Common myeloid progenitor, CD34-positive (primary cell): ENCODE data around the gene CCDC187.

Experiments
- CTCF ChIA-PET: fragments of 350-600 bp; sonication (Branson Sonifier 250); formaldehyde crosslinking; loops from one replicate; lab custom pipeline; 2021; ENCODE audit warnings: antibody characterized with exemption; lab: Charles Lee
- POLR2A ChIA-PET: fragments of 350-600 bp; sonication (Branson Sonifier 250); formaldehyde crosslinking; loops from one replicate; lab custom pipeline; 2021; ENCODE audit warnings: antibody characterized with exemption; lab: Charles Lee
- DNase-seq, 3 donors: peaks; one replicate each; pipeline versions ENCODE4 v3.0.0 to v3.0.0-alpha.2; 2013
- H3K27ac ChIP-seq, 2 experiments: 1 replicate in 1 of 2; 2 replicates in 1 of 2; pipeline ENCODE4 v1.7.0; 2013; ENCODE audit warnings: inconsistent platforms in 2 of 2, low read length in 2 of 2, mild to moderate bottlenecking in 2 of 2, low read depth in 1 of 2, moderate library complexity in 1 of 2; ENCODE audit not compliant: severe bottlenecking in 2 of 2, insufficient read depth in 1 of 2, poor library complexity in 1 of 2
- H3K27me3 ChIP-seq, 5 experiments: replicated peaks in 2 of 5; 1 replicate in 3 of 5; 2 replicates in 2 of 5; pipeline versions ENCODE4 v1.6.1 to v1.7.0; 2013; ENCODE audit warnings: low read length in 4 of 5, mild to moderate bottlenecking in 2 of 5, moderate library complexity in 2 of 5, inconsistent platforms in 1 of 5; ENCODE audit not compliant: insufficient read depth in 5 of 5, control insufficient read depth in 4 of 5
- H3K36me3 ChIP-seq, 4 experiments: 1 replicate in 2 of 4; 2 replicates in 2 of 4; pipeline versions ENCODE4 v1.6.1 to v1.7.0; 2013; ENCODE audit warnings: low read length in 3 of 4, control low read depth in 1 of 4, mild to moderate bottlenecking in 1 of 4; ENCODE audit not compliant: control insufficient read depth in 4 of 4, insufficient read depth in 4 of 4
- H3K4me1 ChIP-seq, 4 experiments: 1 replicate in 3 of 4; 2 replicates in 1 of 4; pipeline versions ENCODE4 v1.6.1 to v1.7.1; 2013; ENCODE audit warnings: low read length in 3 of 4, mild to moderate bottlenecking in 3 of 4, control low read depth in 1 of 4, inconsistent platforms in 1 of 4, moderate library complexity in 1 of 4; ENCODE audit not compliant: control insufficient read depth in 4 of 4, insufficient read depth in 4 of 4; ENCODE audit errors: control extremely low read depth in 1 of 4
- H3K4me3 ChIP-seq, 7 experiments: 1 replicate in 4 of 7; 2 replicates in 3 of 7; pipeline versions ENCODE4 v1.5.1 to v1.7.0; 2013; ENCODE audit warnings: mild to moderate bottlenecking in 7 of 7, low read length in 6 of 7, moderate library complexity in 6 of 7, inconsistent platforms in 2 of 7, low read depth in 2 of 7, control low read depth in 1 of 7; ENCODE audit not compliant: insufficient read depth in 4 of 7, control insufficient read depth in 1 of 7; ENCODE audit errors: extremely low read depth in 1 of 7
- H3K9me3 ChIP-seq, 5 experiments: 1 replicate in 4 of 5; 2 replicates in 1 of 5; pipeline versions ENCODE4 v1.6.1 to v1.7.1; 2013; ENCODE audit warnings: low read length in 4 of 5, mild to moderate bottlenecking in 2 of 5, inconsistent platforms in 1 of 5, low read depth in 1 of 5, moderate library complexity in 1 of 5; ENCODE audit not compliant: control insufficient read depth in 4 of 5, insufficient read depth in 2 of 5; ENCODE audit errors: control extremely low read depth in 1 of 5
- WGBS: methylation state at CpG from one replicate; pipeline ENCODE4 v1.1.5; 2013; ENCODE audit not compliant: insufficient coverage; 5-methylcytosine and 5-hydroxymethylcytosine counted together

The CCDC187 gene

GRCh38 chr9:136339173-136339957 lies 35.5 kb upstream of the CCDC187 start:
- Histone ChIP-seq H3K27me3 (no peaks in the 10 kb centered on the region), H3K36me3 (peaks cover 5 to 76% (median 42%) of the 10 kb centered on the region in 4 experiments), H3K4me1 (peaks cover 0 to 12% (median 8%) of the 10 kb centered on the region in 4 experiments), H3K9me3 (no peaks in the 10 kb centered on the region), H3K27ac (no peak overlapping the region), H3K4me3 (no peak overlapping the region)
- CTCF ChIA-PET, result interaction anchor here (1.1 to 1.9 kb wide), 5 partner anchors 11 to 27 kb away, joined by 4 to 9 read pairs (median 6); partner anchors contain the start of gene DNLZ
- POLR2A ChIA-PET, result no interaction called here
- peak; percentile 27 to 63 (median 53) for DNase-seq
- 84% methylated on average over 20 of the region's 32 CpGs for WGBS

GRCh38 chr9:136338511-136338910 lies 34.6 kb upstream of the CCDC187 start:
- Histone ChIP-seq H3K27me3 (no peaks in the 10 kb centered on the region), H3K36me3 (peaks cover 5 to 77% (median 43%) of the 10 kb centered on the region in 4 experiments), H3K4me3 (no peak overlapping the region), H3K4me1 (peaks cover 0 to 12% (median 8%) of the 10 kb centered on the region in 4 experiments), H3K27ac (no peak overlapping the region), H3K9me3 (no peaks in the 10 kb centered on the region)
- ChIA-PET POLR2A (interaction anchor here (1.0 kb wide), 1 partner anchor 10 kb away, joined by 3 read pairs; no protein-coding TSS in a partner anchor), CTCF (interaction anchor here (1.7 to 1.9 kb wide), 3 partner anchors 10 to 63 kb away, joined by 8 to 9 read pairs (median 8); partner anchors contain the start of gene GPSM1)
- no peak for DNase-seq
- 96% methylated on average over 17 of the region's 25 CpGs for WGBS

- CTCF ChIA-PET, result interaction anchor here (1.2 to 1.9 kb wide), 4 partner anchors 9 to 64 kb away, joined by 6 to 9 read pairs (median 8); partner anchors contain the start of gene GPSM1
- Histone ChIP-seq H3K36me3 (peaks cover 3 to 78% (median 41%) of the 10 kb centered on the region in 4 experiments), H3K4me3 (no peak overlapping the region), H3K27me3 (no peaks in the 10 kb centered on the region), H3K27ac (no peak overlapping the region), H3K4me1 (peaks cover 0 to 8% (median 3%) of the 10 kb centered on the region in 4 experiments), H3K9me3 (no peaks in the 10 kb centered on the region)
- 97% methylated on average over 34 of the region's 43 CpGs for WGBS
- no peak for DNase-seq
- POLR2A ChIA-PET, result interaction anchor here (0.6 to 1.6 kb wide), 3 partner anchors 9 to 66 kb away, joined by 3 to 5 read pairs (median 3); no protein-coding TSS in a partner anchor
These were observed 33.8 kb upstream of the CCDC187 start for GRCh38 chr9:136337416-136338395.

GRCh38 chr9:136336881-136337280 lies 33.0 kb upstream of the CCDC187 start:
- ChIA-PET CTCF (interaction anchor here (1.2 to 1.9 kb wide), 4 partner anchors 8 to 64 kb away, joined by 6 to 9 read pairs (median 8); partner anchors contain the start of gene GPSM1), POLR2A (interaction anchor here (0.6 to 1.6 kb wide), 2 partner anchors 13 to 67 kb away, joined by 3 to 5 read pairs; no protein-coding TSS in a partner anchor)
- no peaks in the 10 kb centered on the region for H3K9me3 ChIP-seq
- peaks cover 0 to 2% (median 0%) of the 10 kb centered on the region in 4 experiments for H3K4me1 ChIP-seq
- peaks cover 3 to 85% (median 42%) of the 10 kb centered on the region in 4 experiments for H3K36me3 ChIP-seq
- 97% methylated on average over 22 of the region's 23 CpGs for WGBS
- DNase-seq, result no peak
- no peak overlapping the region for H3K27ac ChIP-seq
- no peak overlapping the region for H3K4me3 ChIP-seq
- H3K27me3 ChIP-seq, result no peaks in the 10 kb centered on the region

DNA sequence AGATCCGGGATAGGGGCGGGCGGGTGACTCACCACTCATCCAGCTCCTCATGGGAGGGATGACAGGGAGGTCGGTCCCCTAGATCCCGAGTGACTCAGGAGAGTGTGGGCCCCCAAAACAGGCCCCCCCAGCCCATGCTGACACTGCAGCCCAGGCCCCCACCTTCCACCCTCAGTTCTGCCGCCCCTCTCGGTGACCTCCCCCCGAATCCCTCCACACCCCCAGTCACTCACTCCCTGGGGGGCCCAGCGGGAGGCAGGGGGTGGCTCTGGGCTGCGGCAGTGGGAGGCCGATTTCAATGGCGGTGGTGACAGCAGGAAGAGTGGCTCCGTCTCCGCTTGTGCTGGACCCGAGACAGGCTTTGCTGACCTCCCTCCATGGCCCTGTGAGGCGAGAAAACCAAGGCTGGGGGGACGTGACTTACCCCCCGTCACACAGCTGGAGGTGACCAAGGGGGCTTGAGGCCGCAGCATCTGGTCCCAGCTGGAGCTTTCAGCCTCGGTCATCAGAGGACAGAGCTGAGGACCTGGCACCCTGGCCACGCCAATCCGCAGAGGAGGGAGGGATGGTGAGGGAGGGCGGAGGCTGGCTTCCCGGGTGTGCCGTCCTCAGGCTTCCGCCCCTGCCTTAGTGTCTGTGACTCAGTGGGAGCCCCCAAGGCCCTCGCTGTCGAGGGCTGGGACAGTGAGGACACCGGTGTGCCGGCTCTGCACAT lies 32.4 kb upstream of the CCDC187 start:
- Histone ChIP-seq H3K27ac (no peak overlapping the region), H3K4me1 (no peaks in the 10 kb centered on the region), H3K4me3 (no peak overlapping the region), H3K27me3 (no peaks in the 10 kb centered on the region), H3K36me3 (peaks cover 3 to 84% (median 40%) of the 10 kb centered on the region in 4 experiments), H3K9me3 (no peaks in the 10 kb centered on the region)
- no peak for DNase-seq
- WGBS, result 97% methylated on average over 24 of the region's 30 CpGs
- POLR2A ChIA-PET, result interaction anchor here (1.0 to 1.6 kb wide), 2 partner anchors 12 to 24 kb away, joined by 3 to 5 read pairs; no protein-coding TSS in a partner anchor
- CTCF ChIA-PET, result interaction anchor here (0.6 to 1.9 kb wide), 3 partner anchors 8 to 14 kb away, joined by 3 to 8 read pairs (median 6); partner anchors contain the start of gene GPSM1
